Epithelial cell of esophagus (primary cell): ENCODE measurements around the gene PPP1R14D.

Source experiments
- DNase-seq: peaks from one replicate; pipeline ENCODE4 v3.0.0; 2010; ENCODE audit warnings: low read depth
- H3K4me3 ChIP-seq: 2 replicates; pipeline ENCODE4 v1.5.1; 2011; ENCODE audit warnings: mild to moderate bottlenecking, low read length, control low read depth
- CTCF ChIP-seq: IDR thresholded peaks from 2 replicates; pipeline ENCODE4 v1.5.1; 2011; ENCODE audit warnings: low read depth, mild to moderate bottlenecking, low read length, control low read depth, inconsistent platforms; ENCODE audit not compliant: insufficient read depth; ENCODE audit errors: missing control alignments

The PPP1R14D gene

GRCh38 chr15:40775740-40776536, 52.6 kb downstream of the PPP1R14D start:
- DNase-seq = no peak
- no peak for TF ChIP-seq CTCF
- H3K4me3 ChIP-seq = no peak overlapping the region

GRCh38 chr15:40775007-40775406, 53.5 kb downstream of the PPP1R14D start:
- no peak for DNase-seq
- H3K4me3 ChIP-seq = no peak overlapping the region
- TF ChIP-seq CTCF = no peak

GRCh38 chr15:40773902-40774301, 54.6 kb downstream of the PPP1R14D start:
- TF ChIP-seq CTCF = no peak
- DNase-seq = no peak
- no peak overlapping the region for H3K4me3 ChIP-seq

GRCh38 chr15:40773496-40773895, 55.0 kb downstream of the PPP1R14D start:
- no peak for TF ChIP-seq CTCF
- no peak for DNase-seq

GRCh38 chr15:40772014-40772413, 56.5 kb downstream of the PPP1R14D start:
- DNase-seq = no peak
- TF ChIP-seq CTCF = no peak
- H3K4me3 ChIP-seq = no peak overlapping the region

More at GRCh38 chr15:40773496-40773895, 55.0 kb downstream of the PPP1R14D start:
- H3K4me3 ChIP-seq = no peak overlapping the region

- no peak overlapping the region for H3K4me3 ChIP-seq
- DNase-seq = no peak
- TF ChIP-seq CTCF = no peak
These were observed 57.3 kb downstream of the PPP1R14D start for GRCh38 chr15:40771242-40771641.
